ENCODE data around the gene LACTB.

The LACTB gene

DNA sequence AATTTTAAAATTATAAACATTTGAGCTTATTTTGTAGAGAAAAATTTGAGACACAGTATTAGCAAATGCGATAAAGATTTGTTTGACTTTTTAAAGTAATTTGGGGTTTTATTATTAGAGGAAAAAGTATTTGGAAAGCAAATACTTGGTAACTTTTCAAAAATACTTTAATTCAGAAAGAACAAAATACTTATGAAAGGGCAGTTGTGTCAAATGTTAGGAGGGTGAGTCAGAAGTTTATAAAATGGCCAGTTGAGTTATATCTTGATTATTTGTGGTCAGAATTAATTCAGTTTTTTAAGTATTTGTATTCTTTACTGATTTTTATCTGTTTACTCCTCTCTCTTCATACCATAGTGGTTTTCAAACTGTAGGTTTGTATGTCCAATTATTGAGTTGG lies 12.1 kb downstream of the LACTB start:
- Histone ChIP-seq H3K9me2 (replicated peaks; ENCODE audit: insufficient read depth, low read length) (no peaks in the 10 kb centered on the region), H4K20me1 (ENCODE audit: low read depth, low read length) (no peaks in the 10 kb centered on the region), H3K27me3 (ENCODE audit: low read length) (no peaks in the 10 kb centered on the region), H2AFZ (ENCODE audit: low read depth, low read length, severe bottlenecking) (no peak overlapping the region), H3K79me2 (ENCODE audit: insufficient read depth, low read length) (no peaks in the 10 kb centered on the region), H3K4me3 (ENCODE audit: insufficient read depth, low read length, poor library complexity, severe bottlenecking) (no peak overlapping the region), H3K9me3 (ENCODE audit: insufficient read depth, low read length) (no peaks in the 10 kb centered on the region), H3F3A (ENCODE audit: insufficient read depth) (no peaks in the 10 kb centered on the region), H3K9ac (ENCODE audit: low read length) (no peak overlapping the region), H3K4me2 (ENCODE audit: low read depth, low read length, poor library complexity, severe bottlenecking) (no peak overlapping the region), H3K36me3 (ENCODE audit: low read length) (no peaks in the 10 kb centered on the region), H3K27ac (ENCODE audit: low read depth, low read length) (no peak overlapping the region)
- TF ChIP-seq, protein P1, sequence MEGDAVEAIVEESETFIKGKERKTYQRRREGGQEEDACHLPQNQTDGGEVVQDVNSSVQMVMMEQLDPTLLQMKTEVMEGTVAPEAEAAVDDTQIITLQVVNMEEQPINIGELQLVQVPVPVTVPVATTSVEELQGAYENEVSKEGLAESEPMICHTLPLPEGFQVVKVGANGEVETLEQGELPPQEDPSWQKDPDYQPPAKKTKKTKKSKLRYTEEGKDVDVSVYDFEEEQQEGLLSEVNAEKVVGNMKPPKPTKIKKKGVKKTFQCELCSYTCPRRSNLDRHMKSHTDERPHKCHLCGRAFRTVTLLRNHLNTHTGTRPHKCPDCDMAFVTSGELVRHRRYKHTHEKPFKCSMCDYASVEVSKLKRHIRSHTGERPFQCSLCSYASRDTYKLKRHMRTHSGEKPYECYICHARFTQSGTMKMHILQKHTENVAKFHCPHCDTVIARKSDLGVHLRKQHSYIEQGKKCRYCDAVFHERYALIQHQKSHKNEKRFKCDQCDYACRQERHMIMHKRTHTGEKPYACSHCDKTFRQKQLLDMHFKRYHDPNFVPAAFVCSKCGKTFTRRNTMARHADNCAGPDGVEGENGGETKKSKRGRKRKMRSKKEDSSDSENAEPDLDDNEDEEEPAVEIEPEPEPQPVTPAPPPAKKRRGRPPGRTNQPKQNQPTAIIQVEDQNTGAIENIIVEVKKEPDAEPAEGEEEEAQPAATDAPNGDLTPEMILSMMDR (IDR thresholded peaks at IDR 0.05; ENCODE audit: insufficient read depth, low read length, poor library complexity, severe bottlenecking) = no peak
- TF ChIP-seq EZH2phosphoT487 (conservative IDR thresholded peaks at IDR 0.05; ENCODE audit: low read length) = no peak

DNA sequence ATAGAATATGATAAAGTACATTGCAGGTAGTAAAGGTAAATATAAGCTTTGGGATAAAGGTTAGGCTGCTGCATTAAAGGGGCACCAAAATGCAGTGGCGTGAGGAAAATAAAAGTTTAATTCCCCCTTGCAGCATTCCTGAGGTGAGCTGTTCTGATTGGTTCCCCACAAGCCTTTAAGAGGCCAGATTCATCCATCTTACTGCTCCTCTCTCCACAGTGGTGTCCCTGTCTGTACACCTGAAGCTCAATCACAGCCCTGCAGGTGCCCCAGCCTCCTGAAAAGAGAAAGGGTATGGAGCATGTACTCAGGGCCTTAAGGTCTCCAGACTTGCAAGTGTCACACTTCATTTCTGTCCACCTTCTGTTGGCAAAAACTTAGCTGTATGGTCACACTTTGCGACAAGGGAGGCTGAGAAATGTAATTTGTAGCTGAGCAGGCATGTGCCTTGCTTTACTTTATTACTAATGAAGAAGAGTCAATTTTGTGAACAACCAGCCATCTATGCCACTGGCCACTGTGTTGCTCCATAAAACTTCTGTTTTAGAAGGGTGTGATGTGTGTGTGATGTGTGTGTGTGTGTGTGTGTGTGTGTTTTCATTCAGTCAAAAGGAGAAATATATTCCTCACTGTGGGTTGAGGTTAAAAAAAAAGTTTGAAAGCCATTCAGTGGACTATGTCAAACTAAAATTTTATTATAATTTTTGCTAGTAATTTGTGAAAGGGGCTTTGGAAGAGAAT lies 12.8 kb downstream of the LACTB start:
- no peak overlapping the region for H3K27ac ChIP-seq (ENCODE audit: low read depth, low read length)
- H4K20me1 ChIP-seq (ENCODE audit: low read depth, low read length) = no peaks in the 10 kb centered on the region
- H3K4me3 ChIP-seq (ENCODE audit: insufficient read depth, low read length, poor library complexity, severe bottlenecking) = no peak overlapping the region
- H3K36me3 ChIP-seq (ENCODE audit: low read length) = no peaks in the 10 kb centered on the region
- H3K79me2 ChIP-seq (ENCODE audit: insufficient read depth, low read length) = no peaks in the 10 kb centered on the region
- H3K4me2 ChIP-seq (ENCODE audit: low read depth, low read length, poor library complexity, severe bottlenecking) = no peak overlapping the region
- H3K27me3 ChIP-seq (ENCODE audit: low read length) = no peaks in the 10 kb centered on the region
- H3F3A ChIP-seq (ENCODE audit: insufficient read depth) = no peaks in the 10 kb centered on the region
- TF ChIP-seq, protein P1 (IDR thresholded peaks at IDR 0.05; ENCODE audit: insufficient read depth, low read length, poor library complexity, severe bottlenecking) = no peak
- TF ChIP-seq EZH2phosphoT487 (conservative IDR thresholded peaks at IDR 0.05; ENCODE audit: low read length) = no peak
- H3K9me3 ChIP-seq (ENCODE audit: insufficient read depth, low read length) = no peaks in the 10 kb centered on the region
- H3K9me2 ChIP-seq (replicated peaks; ENCODE audit: insufficient read depth, low read length) = no peaks in the 10 kb centered on the region
- H2AFZ ChIP-seq (ENCODE audit: low read depth, low read length, severe bottlenecking) = no peak overlapping the region
- H3K9ac ChIP-seq (ENCODE audit: low read length) = no peak overlapping the region

- Histone ChIP-seq H3K9me3 (ENCODE audit: insufficient read depth, low read length) (no peaks in the 10 kb centered on the region), H3K79me2 (ENCODE audit: insufficient read depth, low read length) (no peaks in the 10 kb centered on the region), H3F3A (ENCODE audit: insufficient read depth) (no peaks in the 10 kb centered on the region), H2AFZ (ENCODE audit: low read depth, low read length, severe bottlenecking) (no peak overlapping the region), H3K27me3 (ENCODE audit: low read length) (no peaks in the 10 kb centered on the region), H3K27ac (ENCODE audit: low read depth, low read length) (no peak overlapping the region), H3K9ac (ENCODE audit: low read length) (no peak overlapping the region), H3K36me3 (ENCODE audit: low read length) (no peaks in the 10 kb centered on the region), H3K9me2 (replicated peaks; ENCODE audit: insufficient read depth, low read length) (no peaks in the 10 kb centered on the region), H3K4me2 (ENCODE audit: low read depth, low read length, poor library complexity, severe bottlenecking) (no peak overlapping the region), H3K4me3 (ENCODE audit: insufficient read depth, low read length, poor library complexity, severe bottlenecking) (no peak overlapping the region), H4K20me1 (ENCODE audit: low read depth, low read length) (no peaks in the 10 kb centered on the region)
- TF ChIP-seq, protein P1 (IDR thresholded peaks at IDR 0.05; ENCODE audit: insufficient read depth, low read length, poor library complexity, severe bottlenecking) = no peak
- TF ChIP-seq EZH2phosphoT487 (conservative IDR thresholded peaks at IDR 0.05; ENCODE audit: low read length) = no peak
Observed at GRCh38 chr15:63135281-63135680, 13.6 kb downstream of the LACTB start.

Measured in SU-DHL-6 (cell line).